HG03439 (cell line): ENCODE data around the gene ADGRV1.

ENCODE experiments used
- ATAC-seq: cut with Tn5 transposase; IDR thresholded peaks from one replicate; pipeline ENCODE4 v1.9.1; 2021; ENCODE audit warnings: mild to moderate bottlenecking, moderate library complexity; ENCODE audit not compliant: unreplicated experiment

Gene ADGRV1

GRCh38 chr5:90865180-90865579 is 306.6 kb downstream of the ADGRV1 start:
- ATAC-seq: no peak

- ATAC-seq: no peak
Observed at GRCh38 chr5:90866333-90866732, 307.7 kb downstream of the ADGRV1 start.

GRCh38 chr5:90866915-90867731 is 308.5 kb downstream of the ADGRV1 start:
- ATAC-seq: no peak

- ATAC-seq: no peak
Observed at GRCh38 chr5:90868799-90869198, 310.2 kb downstream of the ADGRV1 start.

GRCh38 chr5:90871391-90871991 is 312.9 kb downstream of the ADGRV1 start:
- no peak for ATAC-seq

GRCh38 chr5:90873033-90873517 is 314.5 kb downstream of the ADGRV1 start:
- ATAC-seq: no peak

GRCh38 chr5:90874066-90874465 is 315.5 kb downstream of the ADGRV1 start:
- ATAC-seq: no peak

- no peak for ATAC-seq
Observed at GRCh38 chr5:90875456-90875855, 316.9 kb downstream of the ADGRV1 start.

- no peak for ATAC-seq
Observed at GRCh38 chr5:90876366-90876765, 317.8 kb downstream of the ADGRV1 start.

GRCh38 chr5:90877049-90877448 is 318.5 kb downstream of the ADGRV1 start:
- ATAC-seq: no peak

- ATAC-seq: no peak
Observed at GRCh38 chr5:90878081-90878480, 319.5 kb downstream of the ADGRV1 start.

GRCh38 chr5:90878549-90879196 is 320.1 kb downstream of the ADGRV1 start:
- no peak for ATAC-seq

GRCh38 chr5:90881626-90882150 is 323.1 kb downstream of the ADGRV1 start:
- no peak for ATAC-seq

GRCh38 chr5:90882448-90882847 is 323.9 kb downstream of the ADGRV1 start:
- no peak for ATAC-seq

- no peak for ATAC-seq
Observed at GRCh38 chr5:90885180-90885868, 326.7 kb downstream of the ADGRV1 start.

GRCh38 chr5:90886381-90886780 is 327.8 kb downstream of the ADGRV1 start:
- ATAC-seq: no peak

GRCh38 chr5:90888511-90889324 is 330.1 kb downstream of the ADGRV1 start:
- ATAC-seq: no peak

- no peak for ATAC-seq
Observed at GRCh38 chr5:90889325-90889600, 330.7 kb downstream of the ADGRV1 start.

- ATAC-seq: no peak
Observed at GRCh38 chr5:90890180-90890579, 331.6 kb downstream of the ADGRV1 start.

GRCh38 chr5:90894866-90895420 is 336.3 kb downstream of the ADGRV1 start:
- no peak for ATAC-seq
